ENCODE results near the gene COL6A1. TPM values are rescaled to one million over a fixed set of nuclear protein-coding genes. Genes with fewer than 3 reads are reported as not detected.

Gene COL6A1
- total RNA-seq, 1 experiment from 2014 or later = 221 TPM

- peak; percentile 3 for ATAC-seq
- H3K27ac Mint-ChIP-seq = no peak overlapping the region
- H3K9me3 Mint-ChIP-seq = no peaks in the 10 kb centered on the region
- H3K4me1 Mint-ChIP-seq = peaks cover 25% of the 10 kb centered on the region
- peaks cover 1% of the 10 kb centered on the region for H3K27me3 Mint-ChIP-seq (ENCODE audit: low read depth)
- POLR2A ChIA-PET = no interaction called here
- H3K4me3 Mint-ChIP-seq = peak overlapping the region; percentile 78
- CTCF ChIA-PET = interaction anchor here (0.6 to 5.0 kb wide), 15 partner anchors 8 to 333 kb away, joined by 3 to 40 read pairs (median 5); partner anchors contain the start of gene COL6A1
- TF ChIP-seq SP1 (CRISPR knock-in tag; conservative IDR thresholded peaks at IDR 0.05) (peak; percentile 57; the same call in 1 of the 2 replicates), ERG (CRISPR knock-in tag; IDR thresholded peaks at IDR 0.05) (no peak), ZNF512 (CRISPR knock-in tag; IDR thresholded peaks at IDR 0.05; ENCODE audit: borderline replicate concordance) (no peak), MAX (CRISPR knock-in tag; IDR thresholded peaks at IDR 0.05) (peak; percentile 64), KAT7 (CRISPR knock-in tag; IDR thresholded peaks at IDR 0.05; ENCODE audit: borderline replicate concordance) (0 out of 2 replicates have a peak, but pooled peaks have one; percentile 42), FOXK1 (CRISPR knock-in tag; IDR thresholded peaks at IDR 0.05) (peak; percentile 8; the same call in 1 of the 2 replicates), E2F4 (CRISPR knock-in tag; IDR thresholded peaks at IDR 0.05; ENCODE audit: borderline replicate concordance, low read depth) (no peak), RELA (CRISPR knock-in tag; IDR thresholded peaks at IDR 0.05; ENCODE audit: borderline replicate concordance) (0 out of 2 replicates have a peak, but pooled peaks have one; percentile 28), ZNF532 (CRISPR knock-in tag; IDR thresholded peaks at IDR 0.05; ENCODE audit: borderline replicate concordance) (no peak), HMGXB4 (CRISPR knock-in tag; IDR thresholded peaks at IDR 0.05) (peak; percentile 55)
- TF ChIP-seq, protein P1, sequence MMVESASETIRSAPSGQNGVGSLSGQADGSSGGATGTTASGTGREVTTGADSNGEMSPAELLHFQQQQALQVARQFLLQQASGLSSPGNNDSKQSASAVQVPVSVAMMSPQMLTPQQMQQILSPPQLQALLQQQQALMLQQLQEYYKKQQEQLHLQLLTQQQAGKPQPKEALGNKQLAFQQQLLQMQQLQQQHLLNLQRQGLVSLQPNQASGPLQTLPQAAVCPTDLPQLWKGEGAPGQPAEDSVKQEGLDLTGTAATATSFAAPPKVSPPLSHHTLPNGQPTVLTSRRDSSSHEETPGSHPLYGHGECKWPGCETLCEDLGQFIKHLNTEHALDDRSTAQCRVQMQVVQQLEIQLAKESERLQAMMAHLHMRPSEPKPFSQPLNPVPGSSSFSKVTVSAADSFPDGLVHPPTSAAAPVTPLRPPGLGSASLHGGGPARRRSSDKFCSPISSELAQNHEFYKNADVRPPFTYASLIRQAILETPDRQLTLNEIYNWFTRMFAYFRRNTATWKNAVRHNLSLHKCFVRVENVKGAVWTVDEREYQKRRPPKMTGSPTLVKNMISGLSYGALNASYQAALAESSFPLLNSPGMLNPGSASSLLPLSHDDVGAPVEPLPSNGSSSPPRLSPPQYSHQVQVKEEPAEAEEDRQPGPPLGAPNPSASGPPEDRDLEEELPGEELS (CRISPR knock-in tag; IDR thresholded peaks at IDR 0.05) = peak; percentile 40; the same call in 1 of the 2 replicates
- TF ChIP-seq, protein P2, sequence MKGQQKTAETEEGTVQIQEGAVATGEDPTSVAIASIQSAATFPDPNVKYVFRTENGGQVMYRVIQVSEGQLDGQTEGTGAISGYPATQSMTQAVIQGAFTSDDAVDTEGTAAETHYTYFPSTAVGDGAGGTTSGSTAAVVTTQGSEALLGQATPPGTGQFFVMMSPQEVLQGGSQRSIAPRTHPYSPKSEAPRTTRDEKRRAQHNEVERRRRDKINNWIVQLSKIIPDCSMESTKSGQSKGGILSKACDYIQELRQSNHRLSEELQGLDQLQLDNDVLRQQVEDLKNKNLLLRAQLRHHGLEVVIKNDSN (CRISPR knock-in tag; IDR thresholded peaks at IDR 0.05) = 0 out of 2 replicates have a peak, but pooled peaks have one; percentile 21
- TF ChIP-seq, protein P3, sequence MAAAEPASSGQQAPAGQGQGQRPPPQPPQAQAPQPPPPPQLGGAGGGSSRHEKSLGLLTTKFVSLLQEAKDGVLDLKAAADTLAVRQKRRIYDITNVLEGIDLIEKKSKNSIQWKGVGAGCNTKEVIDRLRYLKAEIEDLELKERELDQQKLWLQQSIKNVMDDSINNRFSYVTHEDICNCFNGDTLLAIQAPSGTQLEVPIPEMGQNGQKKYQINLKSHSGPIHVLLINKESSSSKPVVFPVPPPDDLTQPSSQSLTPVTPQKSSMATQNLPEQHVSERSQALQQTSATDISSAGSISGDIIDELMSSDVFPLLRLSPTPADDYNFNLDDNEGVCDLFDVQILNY (CRISPR knock-in tag; IDR thresholded peaks at IDR 0.05) = 0 out of 2 replicates have a peak, but pooled peaks have one; percentile 23
- TF ChIP-seq, protein P4, sequence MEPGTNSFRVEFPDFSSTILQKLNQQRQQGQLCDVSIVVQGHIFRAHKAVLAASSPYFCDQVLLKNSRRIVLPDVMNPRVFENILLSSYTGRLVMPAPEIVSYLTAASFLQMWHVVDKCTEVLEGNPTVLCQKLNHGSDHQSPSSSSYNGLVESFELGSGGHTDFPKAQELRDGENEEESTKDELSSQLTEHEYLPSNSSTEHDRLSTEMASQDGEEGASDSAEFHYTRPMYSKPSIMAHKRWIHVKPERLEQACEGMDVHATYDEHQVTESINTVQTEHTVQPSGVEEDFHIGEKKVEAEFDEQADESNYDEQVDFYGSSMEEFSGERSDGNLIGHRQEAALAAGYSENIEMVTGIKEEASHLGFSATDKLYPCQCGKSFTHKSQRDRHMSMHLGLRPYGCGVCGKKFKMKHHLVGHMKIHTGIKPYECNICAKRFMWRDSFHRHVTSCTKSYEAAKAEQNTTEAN (CRISPR knock-in tag; IDR thresholded peaks at IDR 0.05) = 0 out of 2 replicates have a peak, but pooled peaks have one; percentile 43
- H3K36me3 Mint-ChIP-seq = no peaks in the 10 kb centered on the region
- DNase-seq (ENCODE audit: low spot score) = peak; percentile 52
Observed at GRCh38 chr21:45974073-45975019, 7.2 kb upstream of the COL6A1 start.
